Keratinocyte (primary cell): ENCODE measurements around the gene NOL9.

Experiments used
- EZH2 ChIP-seq: IDR thresholded peaks from one replicate; pipeline ENCODE4 v1.6.1; 2012; ENCODE audit warnings: inconsistent platforms, mild to moderate bottlenecking, low read length, moderate library complexity
- TF ChIP-seq, protein P1 (sequence below), 3 experiments: IDR thresholded peaks in 1 of 3; conservative IDR thresholded peaks in 1 of 3; optimal IDR thresholded peaks in 1 of 3; 2 replicates in 2 of 3; 3 replicates in 1 of 3; pipeline versions ENCODE3 to v1.5.1; 2011; ENCODE audit warnings: low read length in 3 of 3, mild to moderate bottlenecking in 3 of 3, moderate library complexity in 2 of 3, control low read depth in 1 of 3, inconsistent platforms in 1 of 3; ENCODE audit not compliant: insufficient read depth in 2 of 3; ENCODE audit errors: extremely low read depth in 1 of 3

GRCh38 chr1:6491081-6491449 lies 63.2 kb downstream of the NOL9 start:
- TF ChIP-seq, protein P1, sequence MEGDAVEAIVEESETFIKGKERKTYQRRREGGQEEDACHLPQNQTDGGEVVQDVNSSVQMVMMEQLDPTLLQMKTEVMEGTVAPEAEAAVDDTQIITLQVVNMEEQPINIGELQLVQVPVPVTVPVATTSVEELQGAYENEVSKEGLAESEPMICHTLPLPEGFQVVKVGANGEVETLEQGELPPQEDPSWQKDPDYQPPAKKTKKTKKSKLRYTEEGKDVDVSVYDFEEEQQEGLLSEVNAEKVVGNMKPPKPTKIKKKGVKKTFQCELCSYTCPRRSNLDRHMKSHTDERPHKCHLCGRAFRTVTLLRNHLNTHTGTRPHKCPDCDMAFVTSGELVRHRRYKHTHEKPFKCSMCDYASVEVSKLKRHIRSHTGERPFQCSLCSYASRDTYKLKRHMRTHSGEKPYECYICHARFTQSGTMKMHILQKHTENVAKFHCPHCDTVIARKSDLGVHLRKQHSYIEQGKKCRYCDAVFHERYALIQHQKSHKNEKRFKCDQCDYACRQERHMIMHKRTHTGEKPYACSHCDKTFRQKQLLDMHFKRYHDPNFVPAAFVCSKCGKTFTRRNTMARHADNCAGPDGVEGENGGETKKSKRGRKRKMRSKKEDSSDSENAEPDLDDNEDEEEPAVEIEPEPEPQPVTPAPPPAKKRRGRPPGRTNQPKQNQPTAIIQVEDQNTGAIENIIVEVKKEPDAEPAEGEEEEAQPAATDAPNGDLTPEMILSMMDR (optimal IDR thresholded peaks at IDR 0.05 in 1 of 3, IDR thresholded peaks at IDR 0.05 in 1 of 3, conservative IDR thresholded peaks at IDR 0.05 in 1 of 3; ENCODE audit: extremely low read depth in 1 of 3, insufficient read depth in 2 of 3, low read length in 3 of 3), result no peak
- TF ChIP-seq EZH2, result no peak
